Parathyroid adenoma (tissue), 2 donors: ENCODE results near the gene QPRT.
A peak's percentile ranks its signal among the peaks of the same experiment; 100 is the strongest.

Source experiments
- H2AFZ ChIP-seq: fragments of 300-600 bp; sonication (generic); one replicate; pipeline ENCODE4 v1.7.0; 2017; ENCODE audit warnings: antibody characterized with exemption, mild to moderate bottlenecking
- H3K27ac ChIP-seq: fragments of 300-600 bp; sonication (generic); one replicate; pipeline ENCODE4 v1.7.0; 2017
- H3K27me3 ChIP-seq: fragments of 300-600 bp; sonication (generic); one replicate; pipeline ENCODE4 v1.7.0; 2017; ENCODE audit warnings: low read length; ENCODE audit not compliant: control insufficient read depth, insufficient read depth
- H3K36me3 ChIP-seq: fragments of 300-600 bp; sonication (generic); one replicate; pipeline ENCODE4 v1.7.0; 2017; ENCODE audit warnings: low read length; ENCODE audit not compliant: control insufficient read depth, insufficient read depth
- H3K4me1 ChIP-seq: fragments of 300-600 bp; sonication (generic); one replicate; pipeline ENCODE4 v1.7.0; 2017; ENCODE audit warnings: control low read depth
- H3K4me2 ChIP-seq: fragments of 300-600 bp; sonication (generic); one replicate; pipeline ENCODE4 v1.7.0; 2017; ENCODE audit warnings: low read length
- H3K4me3 ChIP-seq: fragments of 300-600 bp; sonication (generic); one replicate; pipeline ENCODE4 v1.7.0; 2017; ENCODE audit warnings: low read depth, low read length
- H3K79me2 ChIP-seq: fragments of 300-600 bp; sonication (generic); one replicate; pipeline ENCODE4 v1.7.0; 2017; ENCODE audit warnings: control low read depth
- H3K9ac ChIP-seq: fragments of 300-600 bp; sonication (generic); one replicate; pipeline ENCODE4 v1.7.0; 2017; ENCODE audit warnings: mild to moderate bottlenecking
- H3K9me3 ChIP-seq: fragments of 300-600 bp; sonication (generic); one replicate; pipeline ENCODE4 v1.7.0; 2017; ENCODE audit warnings: low read length; ENCODE audit not compliant: control insufficient read depth
- CTCF ChIP-seq: fragments of 300-600 bp; sonication (generic); IDR thresholded peaks from one replicate; pipeline ENCODE4 v1.7.0; 2017; ENCODE audit warnings: antibody characterized with exemption, mild to moderate bottlenecking
- donor health status: primary hyperparathyroidism.

Gene QPRT

GRCh38 chr16:29710227-29711219 is 31.5 kb downstream of the QPRT start:
- Histone ChIP-seq H3K27ac (no peak overlapping the region), H2AFZ (peak overlapping the region; percentile 57), H3K9ac (no peak overlapping the region), H3K36me3 (no peaks in the 10 kb centered on the region), H3K4me3 (no peak overlapping the region), H3K79me2 (no peaks in the 10 kb centered on the region), H3K4me1 (no peaks in the 10 kb centered on the region), H3K4me2 (no peak overlapping the region), H3K27me3 (no peaks in the 10 kb centered on the region), H3K9me3 (no peaks in the 10 kb centered on the region)
- TF ChIP-seq CTCF = peak; percentile 54

- Histone ChIP-seq H2AFZ (peak overlapping the region; percentile 43), H3K79me2 (no peaks in the 10 kb centered on the region), H3K4me3 (no peak overlapping the region), H3K4me2 (no peak overlapping the region), H3K27ac (no peak overlapping the region), H3K27me3 (no peaks in the 10 kb centered on the region), H3K4me1 (no peaks in the 10 kb centered on the region), H3K9me3 (no peaks in the 10 kb centered on the region), H3K9ac (no peak overlapping the region), H3K36me3 (no peaks in the 10 kb centered on the region)
- TF ChIP-seq CTCF = no peak
Observed at GRCh38 chr16:29712809-29713208, 33.8 kb downstream of the QPRT start.

GRCh38 chr16:29714396-29714795 is 35.4 kb downstream of the QPRT start:
- Histone ChIP-seq H3K36me3 (no peaks in the 10 kb centered on the region), H3K9ac (no peak overlapping the region), H3K79me2 (no peaks in the 10 kb centered on the region), H3K27ac (no peak overlapping the region), H3K4me1 (no peaks in the 10 kb centered on the region), H2AFZ (peak overlapping the region; percentile 38), H3K27me3 (no peaks in the 10 kb centered on the region), H3K4me3 (no peak overlapping the region), H3K9me3 (no peaks in the 10 kb centered on the region), H3K4me2 (no peak overlapping the region)
- no peak for TF ChIP-seq CTCF

- no peak overlapping the region for H3K4me3 ChIP-seq
- no peak for TF ChIP-seq CTCF
- H3K27ac ChIP-seq = no peak overlapping the region
- H3K79me2 ChIP-seq = no peaks in the 10 kb centered on the region
- H3K27me3 ChIP-seq = no peaks in the 10 kb centered on the region
- H3K9ac ChIP-seq = no peak overlapping the region
- H3K36me3 ChIP-seq = no peaks in the 10 kb centered on the region
- no peaks in the 10 kb centered on the region for H3K9me3 ChIP-seq
- H3K4me1 ChIP-seq = no peaks in the 10 kb centered on the region
- peak overlapping the region; percentile 38 for H2AFZ ChIP-seq
- no peak overlapping the region for H3K4me2 ChIP-seq
Observed at GRCh38 chr16:29714972-29715371, 36.0 kb downstream of the QPRT start.

- H3K4me2 ChIP-seq = no peak overlapping the region
Observed at GRCh38 chr16:29717113-29717512, 38.1 kb downstream of the QPRT start.

More at GRCh38 chr16:29717113-29717512, 38.1 kb downstream of the QPRT start:
- H2AFZ ChIP-seq = no peak overlapping the region
- H3K79me2 ChIP-seq = no peaks in the 10 kb centered on the region
- H3K9me3 ChIP-seq = no peaks in the 10 kb centered on the region
- no peak overlapping the region for H3K9ac ChIP-seq
- no peaks in the 10 kb centered on the region for H3K36me3 ChIP-seq
- no peaks in the 10 kb centered on the region for H3K4me1 ChIP-seq
- H3K4me3 ChIP-seq = no peak overlapping the region
- no peak for TF ChIP-seq CTCF
- H3K27ac ChIP-seq = no peak overlapping the region
- H3K27me3 ChIP-seq = no peaks in the 10 kb centered on the region
